Dendritic cell treated with granulocyte-macrophage colony-stimulating factor and Interleukin-4, amounts not matched to agents 40 ng/mL and 50 ng/mL, for 4 days (primary cell): Measurements from ENCODE around the gene PCSK6.

Source experiments
- H3K27ac Mint-ChIP-seq: one replicate; pipeline ENCODE4 v1.8.0; 2022; ENCODE audit warnings: mild to moderate bottlenecking, mixed read lengths
- H3K27me3 Mint-ChIP-seq: one replicate; pipeline ENCODE4 v1.8.0; 2022; ENCODE audit warnings: mild to moderate bottlenecking, mixed read lengths
- H3K36me3 Mint-ChIP-seq: one replicate; pipeline ENCODE4 v1.8.0; 2022; ENCODE audit warnings: low read depth, mixed read lengths
- H3K4me1 Mint-ChIP-seq: one replicate; pipeline ENCODE4 v1.8.0; 2022; ENCODE audit warnings: low read depth, mixed read lengths
- H3K4me3 Mint-ChIP-seq: one replicate; pipeline ENCODE4 v1.8.0; 2022; ENCODE audit warnings: mild to moderate bottlenecking, moderate library complexity, mixed read lengths
- H3K9me3 Mint-ChIP-seq: one replicate; pipeline ENCODE4 v1.8.0; 2022; ENCODE audit warnings: mixed read lengths
- intact Hi-C: fragments of 100-400 bp; cut with micrococcal nuclease; formaldehyde crosslinking; loops from one replicate; pipeline ENCODE4 v1.15.0; 2022

Gene PCSK6

DNA sequence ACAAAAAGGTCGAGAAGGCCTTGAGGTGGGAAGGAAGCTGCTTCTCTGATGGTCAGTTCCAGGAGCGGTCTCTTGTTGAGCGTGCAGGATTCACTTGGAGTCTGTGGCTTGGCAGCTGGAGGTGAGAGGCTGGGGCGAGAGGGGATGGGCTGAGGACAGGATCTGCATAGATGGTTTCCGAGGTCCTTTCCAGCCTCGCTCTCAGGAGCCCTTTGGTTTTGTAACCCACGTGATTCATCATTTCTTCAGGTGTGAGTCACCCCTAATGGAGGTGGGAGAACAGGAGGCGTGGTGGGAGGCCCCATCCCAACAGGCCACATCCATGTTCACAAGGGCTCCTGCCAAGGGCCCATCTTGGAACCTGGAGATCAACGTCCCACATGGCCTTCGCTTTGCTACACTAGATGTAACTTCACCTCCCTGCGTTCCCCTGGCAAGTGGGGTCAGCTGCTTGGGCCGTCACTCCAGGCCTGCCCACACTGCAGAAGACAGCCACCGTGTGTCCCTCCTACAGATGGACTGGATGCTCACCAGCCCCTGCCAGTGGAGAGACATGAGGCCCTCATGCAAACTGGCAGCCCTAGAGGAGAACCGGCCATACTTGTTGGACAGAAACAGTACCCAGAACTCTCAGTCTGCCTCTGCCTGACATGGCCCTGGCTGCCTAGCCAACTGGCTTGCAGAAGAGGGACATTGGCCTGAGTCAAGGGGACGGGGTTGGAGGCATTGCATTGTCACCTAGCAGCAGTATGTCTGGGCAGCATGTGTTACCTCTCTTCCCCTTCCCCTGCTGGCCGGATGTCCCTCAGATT lies 1.6 kb upstream of the PCSK6 start:
- Mint-ChIP-seq H3K36me3 (no peaks in the 10 kb centered on the region), H3K27me3 (peaks cover 70% of the 10 kb centered on the region), H3K4me3 (no peak overlapping the region), H3K27ac (no peak overlapping the region), H3K4me1 (peaks cover 5% of the 10 kb centered on the region), H3K9me3 (no peaks in the 10 kb centered on the region)
- intact Hi-C loops = no loop called here

DNA sequence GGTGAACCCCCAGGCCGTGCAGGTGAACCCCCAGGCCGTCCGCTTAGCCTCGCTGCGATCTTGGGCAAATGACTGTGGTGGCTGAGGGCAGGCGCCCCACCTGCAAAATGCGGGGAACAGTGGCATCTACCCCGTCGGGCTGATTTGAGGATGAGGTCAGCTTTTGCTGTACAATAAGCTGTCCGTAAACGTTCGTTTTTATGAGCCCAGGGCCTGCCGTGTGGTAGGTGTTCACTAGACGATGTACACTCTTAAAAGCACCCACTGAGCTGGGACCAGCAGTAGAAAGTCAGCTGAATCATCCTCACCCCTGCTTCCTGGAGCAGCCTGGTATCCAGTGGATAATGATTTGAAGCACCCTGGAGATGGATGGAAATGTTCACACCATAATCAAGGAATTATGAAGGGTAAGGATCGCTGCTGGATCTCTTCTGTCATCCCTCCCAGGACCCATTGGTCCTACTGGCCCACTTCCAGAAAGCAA lies 943 bp upstream of the PCSK6 start:
- Mint-ChIP-seq H3K27me3 (peaks cover 69% of the 10 kb centered on the region), H3K4me1 (no peaks in the 10 kb centered on the region), H3K36me3 (no peaks in the 10 kb centered on the region), H3K27ac (no peak overlapping the region), H3K4me3 (no peak overlapping the region), H3K9me3 (no peaks in the 10 kb centered on the region)
- intact Hi-C loops = no loop called here

DNA sequence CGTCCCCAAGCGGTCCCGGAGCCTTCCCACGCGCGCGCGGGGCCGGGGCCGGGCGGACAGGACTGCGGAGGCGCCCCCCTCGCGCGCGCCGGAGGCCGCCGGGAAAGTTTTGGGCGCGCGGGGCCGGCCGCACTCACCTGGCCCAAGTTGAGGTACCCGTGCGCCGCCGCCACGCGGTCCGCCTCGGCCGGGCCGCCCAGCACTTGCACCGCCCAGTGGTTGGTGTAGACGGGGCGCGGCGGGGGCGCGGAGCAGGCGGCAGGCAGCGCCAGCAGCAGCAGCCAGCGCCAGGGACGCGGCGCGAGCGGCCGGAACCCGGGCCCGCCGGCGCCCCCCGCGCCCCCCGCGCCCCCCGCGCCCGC lies 289 bp downstream of the PCSK6 start:
- no peak overlapping the region for H3K4me3 Mint-ChIP-seq
- H3K27ac Mint-ChIP-seq = no peak overlapping the region
- H3K9me3 Mint-ChIP-seq = no peaks in the 10 kb centered on the region
- intact Hi-C loops = no loop called here
- H3K36me3 Mint-ChIP-seq = no peaks in the 10 kb centered on the region
- H3K27me3 Mint-ChIP-seq = peaks cover 65% of the 10 kb centered on the region
- no peaks in the 10 kb centered on the region for H3K4me1 Mint-ChIP-seq

DNA sequence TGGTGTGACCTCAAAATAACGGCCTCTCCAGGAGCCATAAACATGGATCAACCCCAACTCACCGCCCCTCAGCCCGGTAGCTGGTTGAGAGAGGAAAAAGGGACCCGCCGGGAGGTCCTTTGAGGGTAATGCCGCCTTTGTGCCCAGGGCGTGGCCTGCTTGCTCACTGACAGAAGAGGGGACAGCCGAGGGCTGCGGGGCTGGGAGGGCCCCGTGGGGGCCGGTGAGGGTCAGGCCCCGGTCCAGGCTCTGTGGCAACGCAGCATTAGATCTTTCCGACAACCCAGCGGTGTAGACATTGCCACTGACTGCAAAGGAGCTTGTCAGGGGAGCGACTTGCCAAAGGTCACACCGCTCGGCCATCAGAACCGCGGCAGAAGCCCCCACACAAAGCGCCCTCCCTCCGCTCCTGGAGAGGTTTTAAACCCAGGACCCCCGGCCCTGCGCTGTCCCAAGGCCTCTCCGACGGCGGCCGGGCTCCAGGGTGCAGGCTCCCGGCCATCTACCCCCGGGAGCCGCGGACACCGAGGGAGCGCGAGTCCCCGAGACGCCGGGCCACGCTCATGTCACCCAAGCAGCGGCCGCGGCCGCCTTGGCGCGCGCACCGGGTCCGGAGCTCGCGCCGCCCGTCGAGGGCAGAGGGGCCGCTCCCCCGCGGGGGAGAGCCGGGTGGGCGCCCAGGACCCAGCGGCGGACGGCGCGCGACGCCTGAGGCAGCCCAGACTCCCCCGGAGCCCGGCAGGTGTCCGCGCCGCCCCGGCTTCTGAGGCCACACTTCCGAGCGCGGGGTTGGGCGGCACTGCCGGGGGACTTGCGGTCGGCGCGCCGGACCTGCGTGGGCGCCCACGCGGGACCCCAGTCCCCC lies 975 bp downstream of the PCSK6 start:
- Mint-ChIP-seq H3K9me3 (no peaks in the 10 kb centered on the region), H3K4me3 (no peak overlapping the region), H3K27me3 (peaks cover 68% of the 10 kb centered on the region), H3K36me3 (no peaks in the 10 kb centered on the region), H3K27ac (no peak overlapping the region), H3K4me1 (no peaks in the 10 kb centered on the region)
- intact Hi-C loops = no loop called here

DNA sequence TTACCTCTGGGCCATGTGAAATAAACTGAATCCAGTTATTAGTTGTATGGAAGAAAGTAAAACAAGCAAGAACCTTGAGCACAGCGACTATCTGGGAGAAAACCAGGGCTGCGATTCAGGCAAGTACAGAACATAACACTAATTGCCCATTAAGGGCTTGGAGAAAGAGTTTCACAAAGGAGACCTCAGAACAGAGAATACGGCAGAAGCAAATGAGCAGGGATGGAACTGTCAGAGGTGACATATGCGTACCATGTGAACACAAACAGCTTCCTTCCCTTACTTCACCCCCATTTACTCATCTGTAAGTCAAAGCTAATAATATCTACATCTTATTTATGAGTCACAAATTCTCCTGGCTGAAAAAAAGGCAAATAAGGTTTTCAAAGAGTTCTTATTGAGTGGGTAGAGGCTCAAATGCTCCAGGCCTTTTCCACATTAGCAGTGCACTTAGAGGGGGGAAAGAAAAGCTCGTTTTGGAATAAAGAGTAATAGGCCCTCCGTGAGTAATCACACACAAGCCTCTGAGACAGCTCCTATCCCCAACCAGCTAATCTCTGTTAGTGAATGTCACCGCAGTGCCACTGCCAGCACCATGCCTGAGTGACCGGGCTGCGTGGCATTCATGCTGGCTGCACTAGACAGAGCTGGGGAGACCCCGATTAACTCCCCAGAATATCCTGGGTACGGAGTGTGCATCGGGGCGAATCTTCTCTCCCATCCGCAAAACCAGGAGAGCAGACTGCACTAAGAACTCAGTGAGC lies 2.6 kb downstream of the PCSK6 start:
- Mint-ChIP-seq H3K36me3 (no peaks in the 10 kb centered on the region), H3K27ac (no peak overlapping the region), H3K27me3 (peaks cover 69% of the 10 kb centered on the region), H3K9me3 (no peaks in the 10 kb centered on the region), H3K4me3 (no peak overlapping the region), H3K4me1 (no peaks in the 10 kb centered on the region)
- intact Hi-C loops = no loop called here

DNA sequence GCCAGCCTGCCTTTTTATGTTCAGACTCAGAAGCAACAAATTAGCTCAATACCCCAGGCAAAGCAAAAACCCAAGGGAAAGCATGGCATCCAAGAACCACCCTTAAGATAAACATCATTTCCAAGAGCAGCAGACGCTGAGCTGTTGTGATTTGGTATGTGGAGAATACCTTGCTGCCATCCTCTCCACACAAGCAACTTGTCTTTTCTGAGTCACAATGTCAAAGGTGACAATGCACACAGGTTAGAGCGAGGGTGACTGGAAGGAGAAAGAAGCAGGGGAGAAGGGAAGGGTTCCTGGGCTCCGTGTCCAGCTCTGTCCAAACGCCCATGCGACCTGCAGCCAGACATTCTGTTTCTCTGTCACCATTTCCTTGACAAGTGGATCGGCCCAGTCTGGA lies 6.0 kb downstream of the PCSK6 start:
- Mint-ChIP-seq H3K27ac (no peak overlapping the region), H3K9me3 (no peaks in the 10 kb centered on the region)

DNA sequence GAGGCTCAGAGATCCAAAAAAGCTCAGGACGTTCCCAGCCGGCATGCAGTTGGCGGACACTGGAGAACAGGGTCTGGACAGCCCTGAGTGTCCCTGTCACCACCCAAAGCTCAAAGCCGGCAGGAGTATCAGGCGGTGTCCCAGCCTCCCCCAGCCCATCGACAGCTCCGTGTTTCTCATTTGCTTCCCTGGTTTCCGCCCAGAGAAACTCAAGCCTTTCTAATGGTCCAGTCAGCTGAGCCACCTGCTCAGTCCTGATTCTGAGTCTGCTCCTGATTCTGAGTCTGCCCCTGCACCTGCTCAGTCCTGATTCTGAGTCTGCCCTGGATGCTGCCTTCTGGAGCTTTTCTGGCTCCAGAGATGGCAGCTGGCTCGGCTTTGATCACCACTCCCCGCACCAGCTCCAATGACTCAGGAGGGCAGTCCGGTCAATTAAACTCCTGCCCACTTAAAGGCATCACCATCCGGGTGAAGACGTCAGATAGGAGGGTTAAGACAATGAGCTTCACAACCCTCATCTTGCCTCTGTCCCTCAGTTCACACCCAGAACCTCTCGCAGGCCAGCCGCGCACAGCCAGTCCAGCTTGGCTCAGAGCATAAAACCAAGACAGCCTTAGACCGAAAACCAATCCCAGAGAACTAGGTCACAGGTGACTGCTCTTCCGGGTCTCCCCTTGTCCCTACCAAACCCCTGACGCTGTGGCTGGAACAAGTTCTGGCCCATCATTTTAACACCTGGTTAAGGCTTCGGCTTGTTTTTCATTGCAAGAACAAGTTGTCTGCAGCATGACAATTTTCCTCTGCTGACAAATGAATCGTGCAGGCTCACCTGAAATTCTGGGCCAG lies 6.8 kb downstream of the PCSK6 start:
- intact Hi-C loops = no loop called here
- Mint-ChIP-seq H3K9me3 (no peaks in the 10 kb centered on the region), H3K27me3 (peaks cover 53% of the 10 kb centered on the region), H3K27ac (no peak overlapping the region), H3K4me1 (no peaks in the 10 kb centered on the region), H3K36me3 (no peaks in the 10 kb centered on the region), H3K4me3 (no peak overlapping the region)

More for the DNA sequence above, 6.0 kb downstream of the PCSK6 start:
- Mint-ChIP-seq H3K4me1 (no peaks in the 10 kb centered on the region), H3K27me3 (peaks cover 59% of the 10 kb centered on the region), H3K4me3 (no peak overlapping the region), H3K36me3 (no peaks in the 10 kb centered on the region)
- intact Hi-C loops = no loop called here

DNA sequence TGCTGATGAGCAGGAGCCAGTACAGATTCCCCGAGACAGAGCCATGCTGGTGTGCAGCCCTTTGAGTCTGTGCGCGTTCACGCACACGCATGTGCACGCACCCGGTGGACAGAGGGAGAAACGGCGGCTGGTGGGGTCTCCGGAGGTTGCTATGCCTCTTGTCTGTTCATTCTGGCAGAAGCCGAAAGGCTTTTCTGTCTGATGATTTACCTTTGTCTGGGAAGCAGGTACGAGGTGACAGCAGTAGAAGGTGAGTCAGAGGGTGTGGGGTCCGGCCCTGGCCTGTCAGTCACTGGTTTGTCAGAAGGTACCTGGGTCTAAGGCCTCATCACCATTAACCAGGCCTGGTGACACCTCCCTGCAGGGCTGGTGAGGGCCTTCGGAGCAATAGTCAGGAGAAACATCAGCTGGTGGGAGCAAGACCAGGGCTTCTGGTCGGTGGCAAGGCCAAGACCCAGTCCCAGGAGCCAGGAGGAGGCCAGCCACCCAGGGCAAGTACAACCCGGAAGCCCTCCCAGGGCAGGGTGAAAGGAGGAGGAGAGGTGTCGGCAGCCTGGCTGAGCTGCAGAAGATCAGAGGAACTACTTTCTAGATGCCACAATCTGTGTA lies 7.5 kb downstream of the PCSK6 start:
- no peaks in the 10 kb centered on the region for H3K9me3 Mint-ChIP-seq

DNA sequence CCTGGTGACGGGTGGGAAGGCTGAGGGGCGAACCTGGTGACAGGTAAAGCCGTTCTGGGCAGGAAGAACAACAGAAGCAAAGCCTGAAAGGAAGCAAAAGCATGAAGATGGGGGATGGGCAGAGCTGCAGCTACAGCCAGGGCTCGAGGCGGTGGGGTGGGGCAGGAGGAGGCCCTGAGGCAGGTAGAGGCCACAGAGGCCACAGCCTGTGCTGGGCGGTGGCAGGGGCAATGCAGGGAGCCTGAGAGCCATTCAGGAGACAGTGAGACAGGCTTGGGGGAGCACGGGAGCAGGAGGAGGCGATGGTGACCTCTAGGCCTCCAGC lies 8.2 kb downstream of the PCSK6 start:
- Mint-ChIP-seq H3K36me3 (no peaks in the 10 kb centered on the region), H3K9me3 (no peaks in the 10 kb centered on the region), H3K27me3 (peaks cover 41% of the 10 kb centered on the region), H3K4me1 (no peaks in the 10 kb centered on the region), H3K27ac (no peak overlapping the region), H3K4me3 (no peak overlapping the region)
- intact Hi-C loops = no loop called here

More for the DNA sequence above, 7.5 kb downstream of the PCSK6 start:
- H3K4me3 Mint-ChIP-seq = no peak overlapping the region
- no peak overlapping the region for H3K27ac Mint-ChIP-seq
- H3K4me1 Mint-ChIP-seq = no peaks in the 10 kb centered on the region
- intact Hi-C loops = no loop called here
- H3K36me3 Mint-ChIP-seq = no peaks in the 10 kb centered on the region
- peaks cover 46% of the 10 kb centered on the region for H3K27me3 Mint-ChIP-seq

DNA sequence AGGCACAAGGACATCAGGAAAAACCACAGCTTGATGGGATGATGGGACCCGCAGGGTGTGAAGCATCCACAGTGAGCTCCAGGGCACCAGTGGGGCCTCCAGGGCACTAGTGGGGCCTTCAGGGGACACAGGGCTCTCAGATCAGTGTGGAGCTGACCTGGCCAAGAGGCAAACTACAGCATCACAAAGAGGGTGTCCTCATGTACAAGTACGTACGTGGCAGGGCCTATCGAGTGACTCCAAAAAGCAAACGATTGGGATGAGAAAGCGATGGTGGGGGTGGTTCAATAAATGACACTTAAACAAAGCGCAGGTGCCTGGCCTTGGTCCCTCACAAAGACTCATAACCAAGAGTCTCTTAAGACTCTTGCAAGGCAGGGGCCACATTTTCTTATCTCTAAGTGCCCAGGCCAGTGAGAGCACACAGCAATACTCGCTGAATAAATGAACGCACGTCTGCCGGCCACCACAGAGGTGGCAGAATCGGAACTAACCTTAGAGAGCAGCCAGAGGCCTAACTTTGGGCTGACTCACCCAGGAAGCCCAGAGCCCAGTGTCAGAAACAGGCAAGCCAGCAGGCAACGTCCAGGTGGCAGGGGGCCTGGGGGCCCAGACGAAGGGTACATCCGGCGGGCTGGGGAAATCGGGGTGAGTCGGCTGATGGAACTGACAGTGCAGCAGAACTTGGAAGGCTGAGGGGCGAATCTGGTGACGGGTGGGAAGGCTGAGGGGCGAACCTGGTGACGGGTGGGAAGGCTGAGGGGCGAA lies 8.7 kb downstream of the PCSK6 start:
- Mint-ChIP-seq H3K27ac (no peak overlapping the region), H3K27me3 (peaks cover 36% of the 10 kb centered on the region), H3K4me1 (no peaks in the 10 kb centered on the region), H3K9me3 (no peaks in the 10 kb centered on the region), H3K36me3 (no peaks in the 10 kb centered on the region), H3K4me3 (no peak overlapping the region)
- intact Hi-C loops = no loop called here

DNA sequence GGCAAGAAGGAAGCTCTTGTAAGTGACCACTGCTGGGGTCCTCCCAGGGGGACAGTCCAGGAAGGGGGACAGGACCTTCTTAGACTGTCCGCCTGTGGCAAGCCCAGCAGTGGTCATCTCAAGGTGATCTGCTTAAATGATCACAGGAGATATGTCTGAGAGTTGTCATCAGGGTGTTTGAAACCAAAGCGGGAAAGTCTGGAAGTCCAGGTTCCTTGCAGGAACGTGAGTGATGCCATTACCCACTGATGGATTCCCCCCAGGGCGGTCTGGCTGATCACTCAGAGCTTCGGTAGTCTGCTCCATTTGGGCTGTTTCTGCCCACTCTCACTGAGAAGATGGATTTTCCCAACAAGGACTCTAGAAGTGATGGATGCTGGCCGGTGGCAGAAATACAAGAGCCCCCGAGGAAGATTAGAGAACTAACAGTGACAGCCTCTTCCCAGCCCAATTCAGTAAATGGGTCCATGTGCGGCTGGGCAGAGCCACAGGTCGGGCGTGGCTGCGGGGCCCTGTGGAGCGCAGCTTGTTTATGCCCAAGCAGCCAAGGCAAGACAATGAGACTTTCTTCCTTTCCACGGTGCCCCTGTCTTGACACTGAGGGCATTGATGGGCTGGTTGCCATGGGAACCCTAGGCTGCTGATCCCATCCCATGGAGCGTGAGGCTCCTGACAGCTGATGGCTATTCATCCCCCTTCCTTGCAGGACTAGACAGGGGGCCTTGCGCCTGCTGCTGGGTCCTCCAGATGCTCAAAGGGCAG lies 9.5 kb downstream of the PCSK6 start:
- no peaks in the 10 kb centered on the region for H3K36me3 Mint-ChIP-seq

DNA sequence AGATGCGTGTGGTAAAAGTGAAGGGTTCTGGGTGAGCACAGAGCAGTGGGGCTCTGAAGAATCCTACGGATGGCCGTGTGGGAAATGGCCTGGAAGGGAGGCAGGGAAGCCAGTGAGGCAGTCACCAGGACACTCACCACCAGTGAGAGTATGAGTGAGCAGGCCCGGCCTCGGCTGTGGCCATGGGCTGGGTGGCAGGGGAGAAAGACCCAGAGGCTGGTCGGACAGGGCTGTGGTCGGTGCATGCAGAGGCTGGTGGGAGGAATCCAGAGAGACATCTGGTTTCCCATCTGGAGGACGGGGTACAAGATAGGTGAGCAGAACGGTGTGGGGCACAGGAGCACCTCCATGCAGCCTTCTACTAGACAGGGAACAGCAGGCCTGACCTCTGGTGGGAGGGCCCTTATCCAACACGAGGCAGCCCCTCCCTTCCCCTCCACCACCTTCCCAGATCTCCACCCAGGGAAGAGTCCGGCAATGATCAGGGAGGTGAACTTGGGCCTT lies 10.1 kb downstream of the PCSK6 start:
- Mint-ChIP-seq H3K36me3 (no peaks in the 10 kb centered on the region), H3K9me3 (no peaks in the 10 kb centered on the region), H3K4me3 (no peak overlapping the region), H3K4me1 (no peaks in the 10 kb centered on the region), H3K27ac (no peak overlapping the region), H3K27me3 (peaks cover 36% of the 10 kb centered on the region)
- intact Hi-C loops = no loop called here

More for the DNA sequence above, 9.5 kb downstream of the PCSK6 start:
- Mint-ChIP-seq H3K9me3 (no peaks in the 10 kb centered on the region), H3K27me3 (peaks cover 34% of the 10 kb centered on the region), H3K4me1 (no peaks in the 10 kb centered on the region), H3K4me3 (no peak overlapping the region), H3K27ac (no peak overlapping the region)
- intact Hi-C loops = no loop called here
